Left lung (tissue), 10 donors: ENCODE results near the gene CCBE1. TPM values are rescaled to one million over a fixed set of nuclear protein-coding genes. Genes with fewer than 3 reads are reported as not detected.
"Not testable (repeated sequence)": the region's sequence is repeated elsewhere in the genome, so short reads cannot be mapped to it uniquely, and the experiment has no call there.

ENCODE experiments used
- ATAC-seq: fragments of 200-7000 bp; cut with Tn5 transposase; one replicate; pipeline ENCODE4 v1.9.1; 2020; ENCODE audit warnings: moderate library complexity
- DNase-seq, 4 donors: peaks; one replicate each; pipeline ENCODE4 v3.0.0-alpha.2; 2013 to 2020
- H3K27ac ChIP-seq, 2 donors: fragments of 200-600 bp; sonication (generic) in 1 of 2; one replicate each; pipeline versions ENCODE4 v1.5.0 to v1.8.0; 2020 to 2021
- H3K27me3 ChIP-seq, 2 donors: fragments of 200-600 bp; sonication (generic) in 1 of 2; one replicate each; pipeline versions ENCODE4 v1.5.0 to v1.8.0; 2020 to 2021
- H3K36me3 ChIP-seq, 2 donors: fragments of 200-600 bp; sonication (generic) in 1 of 2; one replicate each; pipeline versions ENCODE4 v1.5.0 to v1.8.0; 2020 to 2021
- H3K4me1 ChIP-seq, 2 donors: fragments of 200-600 bp; one replicate each; pipeline ENCODE4 v1.8.0; 2021
- H3K4me3 ChIP-seq, 2 donors: fragments of 200-600 bp; sonication (generic) in 1 of 2; one replicate each; pipeline versions ENCODE4 v1.5.0 to v1.8.0; 2020 to 2021; ENCODE audit warnings: mild to moderate bottlenecking in 1 of 2
- H3K9me3 ChIP-seq, 2 donors: fragments of 200-600 bp; sonication (generic) in 1 of 2; one replicate each; pipeline versions ENCODE4 v1.5.0 to v1.8.0; 2020 to 2021
- intact Hi-C, 2 donors: fragments of 100-400 bp; cut with DNase I; formaldehyde crosslinking; loops; one replicate each; pipeline versions ENCODE4 v1.11.2 to v1.14.2; 2022
- polyA plus RNA-seq, 6 donors: library from polyadenylated mRNA; unstranded; fragments of 120-200 nt; gene quantifications; one replicate each; pipeline ENCODE4 v1.2.1, GENCODE V29; 2013; ENCODE audit not compliant: insufficient read length in 6 of 6
- total RNA-seq, 2 donors: library from RNA; stranded (reverse); fragmentation: NEBNext Ultra II Directional; extraction: Animal tissue kit (Norgen Biotek cat#: 25700); gene quantifications; one replicate each; pipeline ENCODE4 v1.2.1, GENCODE V29; 2021
- TF ChIP-seq, protein P1 (sequence below), 2 donors: fragments of 200-600 bp; sonication (generic) in 1 of 2; IDR thresholded peaks; one replicate each; pipeline versions ENCODE4 v1.5.0 to v1.8.0; 2021; ENCODE audit warnings: antibody characterized with exemption in 2 of 2
- donor health status: DM: no; HTN: yes; CAD: no.
- donor health status: DM: no; HTN: no; CAD: no.

The CCBE1 gene
- total and polyA plus RNA-seq, 8 donors: 16.0 to 96.5 (median 84.1) TPM

DNA sequence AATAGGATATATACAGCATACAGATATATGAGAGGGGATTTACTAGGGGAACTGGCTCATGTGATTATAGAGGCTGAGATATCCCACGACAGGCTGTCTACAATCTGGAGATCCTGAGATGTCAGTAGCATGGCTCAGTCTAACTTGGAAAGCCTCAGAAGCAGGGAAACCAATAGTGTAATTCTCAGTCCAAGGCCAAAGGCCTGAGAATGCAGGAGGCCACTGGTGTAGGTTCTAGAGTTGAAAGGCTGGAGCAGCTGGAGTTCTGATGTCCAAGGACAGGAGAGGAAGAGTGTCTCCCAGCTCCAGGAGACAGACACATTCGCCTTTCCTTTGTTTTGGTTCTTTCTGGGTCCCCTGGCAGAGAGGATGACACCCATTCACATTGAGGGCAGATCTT is 20.1 kb upstream of the CCBE1 start:
- Histone ChIP-seq H3K27me3 (no peaks in the 10 kb centered on the region), H3K9me3 (no peaks in the 10 kb centered on the region), H3K4me3 (no peak overlapping the region), H3K36me3 (no peaks in the 10 kb centered on the region), H3K4me1 (no peaks in the 10 kb centered on the region), H3K27ac (no peak overlapping the region)
- DNase-seq (no peak), ATAC-seq (no peak)
- TF ChIP-seq, protein P1, sequence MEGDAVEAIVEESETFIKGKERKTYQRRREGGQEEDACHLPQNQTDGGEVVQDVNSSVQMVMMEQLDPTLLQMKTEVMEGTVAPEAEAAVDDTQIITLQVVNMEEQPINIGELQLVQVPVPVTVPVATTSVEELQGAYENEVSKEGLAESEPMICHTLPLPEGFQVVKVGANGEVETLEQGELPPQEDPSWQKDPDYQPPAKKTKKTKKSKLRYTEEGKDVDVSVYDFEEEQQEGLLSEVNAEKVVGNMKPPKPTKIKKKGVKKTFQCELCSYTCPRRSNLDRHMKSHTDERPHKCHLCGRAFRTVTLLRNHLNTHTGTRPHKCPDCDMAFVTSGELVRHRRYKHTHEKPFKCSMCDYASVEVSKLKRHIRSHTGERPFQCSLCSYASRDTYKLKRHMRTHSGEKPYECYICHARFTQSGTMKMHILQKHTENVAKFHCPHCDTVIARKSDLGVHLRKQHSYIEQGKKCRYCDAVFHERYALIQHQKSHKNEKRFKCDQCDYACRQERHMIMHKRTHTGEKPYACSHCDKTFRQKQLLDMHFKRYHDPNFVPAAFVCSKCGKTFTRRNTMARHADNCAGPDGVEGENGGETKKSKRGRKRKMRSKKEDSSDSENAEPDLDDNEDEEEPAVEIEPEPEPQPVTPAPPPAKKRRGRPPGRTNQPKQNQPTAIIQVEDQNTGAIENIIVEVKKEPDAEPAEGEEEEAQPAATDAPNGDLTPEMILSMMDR (IDR thresholded peaks at IDR 0.05): no peak
- intact Hi-C loops: no loop called here

DNA sequence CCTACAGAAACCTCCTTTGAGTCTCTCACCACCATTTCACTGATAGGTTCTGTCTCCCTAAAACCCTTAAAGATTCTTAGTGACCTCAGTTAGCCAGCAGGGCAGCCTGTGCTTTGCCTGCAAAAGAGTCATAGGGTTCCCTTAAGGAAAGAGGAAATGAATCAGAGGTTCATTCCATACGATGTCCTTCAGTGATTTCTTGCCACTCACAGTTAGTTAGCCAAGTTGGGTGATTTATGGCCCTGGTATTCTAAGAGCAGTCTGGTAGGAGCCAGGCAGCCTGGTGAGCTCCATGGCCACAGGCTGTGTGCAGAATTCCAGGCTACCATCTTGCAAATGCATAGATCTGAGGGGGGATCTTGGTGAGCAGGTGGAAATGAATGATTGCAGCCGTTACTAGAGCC is 18.7 kb upstream of the CCBE1 start:
- peak; percentile 64 for ATAC-seq

GRCh38 chr18:59715445-59715844 is 18.2 kb upstream of the CCBE1 start:
- no peaks in the 10 kb centered on the region for H3K36me3 ChIP-seq
- ATAC-seq (no peak), DNase-seq (no peak)
- TF ChIP-seq, protein P1 (IDR thresholded peaks at IDR 0.05): no peak
- no peaks in the 10 kb centered on the region for H3K4me1 ChIP-seq
- no peak overlapping the region for H3K4me3 ChIP-seq
- no peaks in the 10 kb centered on the region for H3K27me3 ChIP-seq
- no peak overlapping the region for H3K27ac ChIP-seq
- H3K9me3 ChIP-seq: no peaks in the 10 kb centered on the region
- intact Hi-C loops: no loop called here

More for the DNA sequence above, 18.7 kb upstream of the CCBE1 start:
- no peak for DNase-seq
- Histone ChIP-seq H3K4me1 (no peaks in the 10 kb centered on the region), H3K36me3 (no peaks in the 10 kb centered on the region), H3K4me3 (no peak overlapping the region), H3K9me3 (no peaks in the 10 kb centered on the region), H3K27me3 (no peaks in the 10 kb centered on the region), H3K27ac (no peak overlapping the region)
- TF ChIP-seq, protein P1 (IDR thresholded peaks at IDR 0.05): no peak
- intact Hi-C loops: no loop called here

DNA sequence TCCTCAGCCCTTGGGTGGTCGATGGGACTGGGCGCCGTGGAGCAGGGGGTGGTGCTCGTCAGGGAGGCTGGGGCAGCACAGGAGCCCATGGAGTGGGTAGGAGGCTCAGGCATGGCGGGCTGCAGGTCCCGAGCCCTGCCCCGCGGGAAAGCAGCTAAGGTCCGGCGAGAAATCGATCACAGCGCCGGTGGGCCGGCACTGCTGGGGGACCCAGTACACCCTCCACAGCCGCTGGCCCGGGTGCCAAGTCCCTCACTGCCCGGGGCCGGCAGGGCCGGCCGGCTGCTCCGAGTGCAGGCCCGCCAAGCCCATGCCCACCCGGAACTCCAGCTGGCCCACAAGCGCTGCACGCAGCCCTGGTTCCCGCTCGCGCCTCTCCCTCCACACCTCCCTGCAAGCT is 16.9 kb upstream of the CCBE1 start:
- H3K4me1 ChIP-seq, H3K9me3 ChIP-seq, intact Hi-C loops, ATAC-seq, DNase-seq, H3K27me3 ChIP-seq, H3K27ac ChIP-seq, H3K4me3 ChIP-seq, H3K36me3 ChIP-seq: not testable (repeated sequence)

DNA sequence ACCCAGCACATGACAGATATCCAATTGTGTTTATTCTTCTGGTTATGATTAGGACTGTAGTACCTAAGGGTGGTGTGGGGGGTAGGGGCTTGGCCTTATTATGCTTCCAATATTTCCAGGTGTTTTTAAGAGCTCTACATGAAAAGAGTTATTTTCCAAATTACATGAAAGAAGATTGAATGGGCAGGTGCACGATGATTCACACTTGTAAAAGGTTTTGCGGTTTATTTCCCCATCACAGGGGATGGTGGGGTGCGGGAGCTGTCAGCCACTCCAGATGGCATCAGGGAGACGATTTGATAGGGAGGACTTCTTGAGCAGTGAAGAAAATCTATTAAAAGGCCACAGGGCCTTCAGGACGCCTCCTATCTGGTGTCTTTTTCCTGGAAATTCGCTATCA is 15.1 kb upstream of the CCBE1 start:
- Histone ChIP-seq H3K27ac (no peak overlapping the region), H3K36me3 (no peaks in the 10 kb centered on the region), H3K9me3 (no peaks in the 10 kb centered on the region), H3K4me3 (no peak overlapping the region), H3K27me3 (no peaks in the 10 kb centered on the region), H3K4me1 (no peaks in the 10 kb centered on the region)
- no peak for ATAC-seq
- intact Hi-C loops: no loop called here
- TF ChIP-seq, protein P1 (IDR thresholded peaks at IDR 0.05): no peak
- DNase-seq: no peak

GRCh38 chr18:59708988-59709387 is 11.8 kb upstream of the CCBE1 start:
- H3K4me3 ChIP-seq: no peak overlapping the region
- TF ChIP-seq, protein P1 (IDR thresholded peaks at IDR 0.05): no peak
- no peaks in the 10 kb centered on the region for H3K9me3 ChIP-seq
- H3K27me3 ChIP-seq: no peaks in the 10 kb centered on the region
- ATAC-seq (no peak), DNase-seq (no peak)
- H3K36me3 ChIP-seq: no peaks in the 10 kb centered on the region
- no peak overlapping the region for H3K27ac ChIP-seq
- no peaks in the 10 kb centered on the region for H3K4me1 ChIP-seq
- intact Hi-C loops: no loop called here
